ENCODE measurements around the gene NRTN.

GRCh38 chr19:5788422-5788821 is 16.4 kb upstream of the NRTN start:
- TF ChIP-seq ZNF8 (CRISPR knock-in tag; IDR thresholded peaks at IDR 0.05) (no peak), CREB5 (CRISPR knock-in tag; IDR thresholded peaks at IDR 0.05; ENCODE audit: low read depth) (no peak), OSR1 (CRISPR knock-in tag; IDR thresholded peaks at IDR 0.05) (no peak), CSRNP3 (CRISPR knock-in tag; IDR thresholded peaks at IDR 0.05) (no peak)

Measured in SK-N-SH treated with all-trans-retinoic acid at 6 μM for 48 hours (cell line).